Loucy (cell line): ENCODE data around the gene HNRNPUL2.
"Not testable (repeated sequence)": the region's sequence is repeated elsewhere in the genome, so short reads cannot be mapped to it uniquely, and the experiment has no call there.

Experiments used
- H2AFZ ChIP-seq: fragments of 200-600 bp; sonication (generic); 2 replicates; pipeline ENCODE4 v1.6.0; 2016; ENCODE audit warnings: antibody characterized with exemption, mild to moderate bottlenecking, low read length, moderate library complexity
- H3F3A ChIP-seq: fragments of 200-600 bp; 2 replicates; pipeline ENCODE4 v1.6.0; 2016; ENCODE audit warnings: antibody characterized with exemption, low read depth, mild to moderate bottlenecking
- H3K27me3 ChIP-seq: fragments of 200-600 bp; sonication (generic); 2 replicates; pipeline ENCODE4 v1.6.1; 2014; ENCODE audit warnings: low read length, mild to moderate bottlenecking; ENCODE audit not compliant: insufficient read depth, poor library complexity, severe bottlenecking
- H3K36me3 ChIP-seq: fragments of 200-600 bp; sonication (generic); 2 replicates; pipeline ENCODE4 v1.6.1; 2016; ENCODE audit warnings: low read length; ENCODE audit not compliant: insufficient read depth
- H3K4me1 ChIP-seq: fragments of 200-600 bp; sonication (generic); 2 replicates; pipeline ENCODE4 v1.5.1; 2014; ENCODE audit warnings: low read length, mild to moderate bottlenecking; ENCODE audit not compliant: insufficient read depth, poor library complexity, severe bottlenecking
- H3K4me2 ChIP-seq: fragments of 200-600 bp; sonication (generic); 2 replicates; pipeline ENCODE4 v1.6.0; 2014; ENCODE audit warnings: antibody characterized with exemption, low read length, low read depth, mild to moderate bottlenecking; ENCODE audit not compliant: poor library complexity, severe bottlenecking
- H3K4me3 ChIP-seq: fragments of 200-600 bp; sonication (generic); 2 replicates; pipeline ENCODE4 v1.5.1; 2014; ENCODE audit warnings: low read length, mild to moderate bottlenecking, mixed read lengths; ENCODE audit not compliant: poor library complexity, severe bottlenecking
- H3K79me2 ChIP-seq: fragments of 200-600 bp; sonication (generic); 2 replicates; pipeline ENCODE4 v1.6.1; 2014; ENCODE audit warnings: low read length; ENCODE audit not compliant: insufficient read depth
- H3K9ac ChIP-seq: fragments of 200-600 bp; sonication (generic); 2 replicates; pipeline ENCODE4 v1.6.0; 2014; ENCODE audit warnings: mild to moderate bottlenecking, low read depth, low read length, moderate library complexity; ENCODE audit not compliant: poor library complexity, severe bottlenecking
- H3K9me2 ChIP-seq: fragments of 200-600 bp; sonication (generic); replicated peaks from 2 replicates; pipeline ENCODE4 v1.6.1; 2016; ENCODE audit warnings: low read depth, low read length, mixed read lengths
- H3K9me3 ChIP-seq: fragments of 200-600 bp; sonication (generic); 2 replicates; pipeline ENCODE4 v1.6.1; 2014; ENCODE audit warnings: mild to moderate bottlenecking, antibody characterized with exemption, low read length, low read depth; ENCODE audit not compliant: insufficient read depth
- H4K20me1 ChIP-seq: fragments of 200-600 bp; sonication (generic); 2 replicates; pipeline ENCODE4 v1.6.0; 2014; ENCODE audit warnings: antibody characterized with exemption, low read length, mild to moderate bottlenecking; ENCODE audit not compliant: insufficient read depth, poor library complexity, severe bottlenecking
- EZH2phosphoT487 ChIP-seq: fragments of 200-600 bp; IDR thresholded peaks from 2 replicates; pipeline ENCODE4 v1.6.1; 2018; ENCODE audit warnings: antibody characterized with exemption, mild to moderate bottlenecking, moderate library complexity, borderline replicate concordance
- TF ChIP-seq, protein P1 (sequence below): fragments of 200-600 bp; sonication (generic); conservative IDR thresholded peaks from 2 replicates; pipeline ENCODE4 v1.5.1; 2014; ENCODE audit warnings: mild to moderate bottlenecking, antibody characterized with exemption, low read length

Gene HNRNPUL2

DNA sequence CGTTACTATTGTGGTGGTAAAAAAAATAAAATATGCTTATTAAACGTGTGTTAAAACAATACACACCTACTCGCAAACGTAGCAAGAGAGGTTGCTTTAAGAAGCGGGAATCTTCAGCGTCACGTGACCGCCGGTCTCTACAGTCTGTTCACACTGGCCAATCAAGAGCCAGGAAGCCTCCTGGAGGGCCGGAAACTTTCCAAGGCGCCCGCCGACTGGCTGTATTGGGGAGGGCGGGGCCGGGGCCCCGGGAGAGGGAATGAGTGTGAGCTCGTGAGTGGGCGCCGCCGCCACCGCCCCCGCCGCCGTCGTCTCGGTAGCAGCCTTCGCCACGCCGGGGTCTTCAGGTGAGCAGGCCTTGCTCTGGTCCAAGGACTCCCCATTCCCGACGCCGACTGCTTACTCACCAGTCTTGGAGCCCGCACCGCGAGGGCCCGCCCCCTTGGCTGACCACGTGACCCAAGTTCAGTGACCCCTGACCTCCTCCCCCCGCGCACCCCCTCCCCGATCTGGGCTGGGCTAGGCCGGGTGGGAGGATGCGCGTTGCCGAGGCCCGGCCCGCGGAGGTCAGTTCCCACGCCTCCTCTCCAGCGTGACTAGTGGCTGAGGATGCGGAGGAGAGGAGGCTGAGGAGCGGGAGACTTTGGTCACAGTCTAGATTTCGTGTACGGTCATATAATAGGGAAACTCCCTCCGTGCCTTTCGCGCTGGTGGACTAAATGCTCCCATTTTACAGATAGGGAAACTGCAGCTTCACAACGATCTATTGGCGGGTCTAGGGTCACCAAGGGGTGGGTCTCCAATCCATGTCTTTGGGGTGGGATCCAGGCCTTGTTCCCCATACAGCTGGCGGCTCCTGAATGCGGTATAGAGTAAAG, 44.1 kb upstream of the HNRNPUL2 start, which contains the start of gene TAF6L:
Gene TAF6L (plus strand): TSS at position 253 of the 878 bp plus-strand sequence. CDS start 4,388 bp downstream, outside the sequence.
- peak within 1 kb of the TSS; percentile 92 for H3K4me2 ChIP-seq
- H3K27me3 ChIP-seq, result no peaks in the 10 kb centered on the region
- no peaks in the 10 kb centered on the region for H4K20me1 ChIP-seq
- H3K79me2 ChIP-seq, result peaks cover 8% of the 10 kb centered on the region; the same call in 1 of the 2 replicates
- no peaks in the 10 kb centered on the region for H3K9me2 ChIP-seq
- H2AFZ ChIP-seq, result peak within 1 kb of the TSS; percentile 95
- peaks cover 6% of the 10 kb centered on the region; the same call in 1 of the 2 replicates for H3K36me3 ChIP-seq
- 0 out of 2 replicates have a peak, but pooled peaks cover 6% of the 10 kb centered on the region for H3F3A ChIP-seq
- H3K9me3 ChIP-seq, result no peaks in the 10 kb centered on the region
- H3K4me3 ChIP-seq, result peak within 1 kb of the TSS; percentile 75
- H3K9ac ChIP-seq, result peak within 1 kb of the TSS; percentile 84
- peaks cover 7% of the 10 kb centered on the region for H3K4me1 ChIP-seq
- TF ChIP-seq, protein P1, sequence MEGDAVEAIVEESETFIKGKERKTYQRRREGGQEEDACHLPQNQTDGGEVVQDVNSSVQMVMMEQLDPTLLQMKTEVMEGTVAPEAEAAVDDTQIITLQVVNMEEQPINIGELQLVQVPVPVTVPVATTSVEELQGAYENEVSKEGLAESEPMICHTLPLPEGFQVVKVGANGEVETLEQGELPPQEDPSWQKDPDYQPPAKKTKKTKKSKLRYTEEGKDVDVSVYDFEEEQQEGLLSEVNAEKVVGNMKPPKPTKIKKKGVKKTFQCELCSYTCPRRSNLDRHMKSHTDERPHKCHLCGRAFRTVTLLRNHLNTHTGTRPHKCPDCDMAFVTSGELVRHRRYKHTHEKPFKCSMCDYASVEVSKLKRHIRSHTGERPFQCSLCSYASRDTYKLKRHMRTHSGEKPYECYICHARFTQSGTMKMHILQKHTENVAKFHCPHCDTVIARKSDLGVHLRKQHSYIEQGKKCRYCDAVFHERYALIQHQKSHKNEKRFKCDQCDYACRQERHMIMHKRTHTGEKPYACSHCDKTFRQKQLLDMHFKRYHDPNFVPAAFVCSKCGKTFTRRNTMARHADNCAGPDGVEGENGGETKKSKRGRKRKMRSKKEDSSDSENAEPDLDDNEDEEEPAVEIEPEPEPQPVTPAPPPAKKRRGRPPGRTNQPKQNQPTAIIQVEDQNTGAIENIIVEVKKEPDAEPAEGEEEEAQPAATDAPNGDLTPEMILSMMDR, result no peak
- TF ChIP-seq EZH2phosphoT487, result no peak

DNA sequence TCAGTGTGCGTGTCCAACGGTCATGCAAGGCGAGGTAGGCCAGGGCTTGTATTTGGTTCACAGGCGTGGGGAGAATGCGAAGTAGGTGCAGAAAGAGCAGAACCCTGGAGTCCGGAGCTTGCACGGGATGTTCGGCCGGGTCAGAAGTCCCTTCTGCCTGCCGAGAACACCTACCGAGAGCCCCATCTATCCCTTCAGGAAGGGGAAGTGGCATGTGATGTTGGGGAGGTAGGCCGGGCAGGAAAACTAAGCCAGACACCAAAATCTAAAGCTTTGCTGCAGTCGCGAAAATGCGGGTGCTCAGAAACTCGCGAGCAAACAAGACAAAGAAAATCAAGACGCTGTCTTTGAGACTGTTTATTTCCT, 43.5 kb upstream of the HNRNPUL2 start:
- H3K36me3 ChIP-seq, result peaks cover under 1% of the 10 kb centered on the region; the same call in 1 of the 2 replicates
- H2AFZ ChIP-seq, result peak overlapping the region; percentile 95
- H3K4me2 ChIP-seq, result peak overlapping the region; percentile 92
- peaks cover 8% of the 10 kb centered on the region; the same call in 1 of the 2 replicates for H3K79me2 ChIP-seq
- H4K20me1 ChIP-seq, result no peaks in the 10 kb centered on the region
- 0 out of 2 replicates have a peak, but pooled peaks cover 6% of the 10 kb centered on the region for H3F3A ChIP-seq
- peaks cover 7% of the 10 kb centered on the region for H3K4me1 ChIP-seq
- peak overlapping the region; percentile 75 for H3K4me3 ChIP-seq
- no peaks in the 10 kb centered on the region for H3K9me3 ChIP-seq
- no peak for TF ChIP-seq EZH2phosphoT487
- TF ChIP-seq, protein P1, result no peak
- H3K9me2 ChIP-seq, result no peaks in the 10 kb centered on the region
- H3K9ac ChIP-seq, result peak overlapping the region; percentile 84
- no peaks in the 10 kb centered on the region for H3K27me3 ChIP-seq

DNA sequence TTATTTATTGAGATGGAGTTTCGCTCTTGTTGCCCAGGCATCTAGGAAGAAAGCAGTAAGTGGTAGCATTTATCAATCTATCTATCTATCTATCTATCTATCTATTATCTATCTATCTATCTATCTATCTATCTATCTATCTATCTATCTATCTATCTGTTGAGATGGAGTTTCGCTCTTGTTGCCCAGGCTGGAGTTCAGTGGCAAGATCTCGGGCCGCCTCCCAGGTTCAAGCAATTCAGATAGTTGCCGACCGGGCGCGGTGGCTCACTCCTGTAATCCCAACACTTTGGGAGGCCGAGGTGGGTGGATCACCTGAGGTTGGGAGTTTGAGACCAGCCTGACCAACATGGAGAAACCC, 33.6 kb upstream of the HNRNPUL2 start:
- H3K27me3 ChIP-seq, H3F3A ChIP-seq, H4K20me1 ChIP-seq, H3K9me3 ChIP-seq, H3K36me3 ChIP-seq, H3K9me2 ChIP-seq: not testable (repeated sequence)
- Histone ChIP-seq H3K4me3 (peak overlapping the region; percentile 90), H3K79me2 (peaks cover 15% of the 10 kb centered on the region), H3K4me1 (peaks cover 11% of the 10 kb centered on the region), H3K9ac (peak overlapping the region; percentile 85), H3K4me2 (peak overlapping the region; percentile 99), H2AFZ (peak overlapping the region; percentile 49; the same call in 1 of the 2 replicates)
